NT2/D1 (cell line): ENCODE results near the gene TUBB6.

Experiments used
- SUZ12 ChIP-seq: IDR thresholded peaks from 2 replicates; pipeline ENCODE4 v1.6.1; 2011; ENCODE audit not compliant: insufficient read length, insufficient read depth; ENCODE audit errors: extremely low read depth
- YY1 ChIP-seq: IDR thresholded peaks from 2 replicates; pipeline ENCODE4 v1.6.1; 2011; ENCODE audit not compliant: insufficient read length, insufficient read depth

- TF ChIP-seq SUZ12 (no peak), YY1 (no peak)
These were observed 2.8 kb upstream of the TUBB6 start for GRCh38 chr18:12305211-12305610.
